Activated B cell treated with CpG ODN at 0.5 μM for 24 hours (primary cell): ENCODE data around the gene CHN1. TPM values are rescaled to one million over a fixed set of nuclear protein-coding genes. Genes with fewer than 3 reads are reported as not detected.

Source experiments
- ATAC-seq: fragments of 200-7000 bp; cut with Tn5 transposase; one replicate; pipeline ENCODE4 v1.10.0; 2021; ENCODE audit warnings: low read depth, mild to moderate bottlenecking, moderate library complexity
- CTCF ChIA-PET: fragments of 350-600 bp; sonication (Branson Sonifier 250); formaldehyde crosslinking; loops from one replicate; lab custom pipeline; 2021; ENCODE audit warnings: antibody characterized with exemption; lab: Charles Lee
- POLR2A ChIA-PET: fragments of 350-600 bp; sonication (Branson Sonifier 250); formaldehyde crosslinking; loops from one replicate; lab custom pipeline; 2021; ENCODE audit warnings: antibody characterized with exemption; lab: Charles Lee
- DNase-seq: peaks from one replicate; pipeline ENCODE4 v3.0.0; 2022
- H3K27ac Mint-ChIP-seq: one replicate; pipeline ENCODE4 v1.8.0; 2020; ENCODE audit warnings: mixed read lengths
- H3K27me3 Mint-ChIP-seq: one replicate; pipeline ENCODE4 v1.8.0; 2021; ENCODE audit warnings: mixed read lengths
- H3K36me3 Mint-ChIP-seq: one replicate; pipeline ENCODE4 v1.8.0; 2021; ENCODE audit warnings: low read depth, mixed read lengths
- H3K4me1 Mint-ChIP-seq: one replicate; pipeline ENCODE4 v1.8.0; 2021; ENCODE audit warnings: mixed read lengths
- H3K4me3 Mint-ChIP-seq: one replicate; pipeline ENCODE4 v1.8.0; 2020; ENCODE audit warnings: mild to moderate bottlenecking, mixed read lengths
- H3K9me3 Mint-ChIP-seq: one replicate; pipeline ENCODE4 v1.8.0; 2020; ENCODE audit warnings: mixed read lengths
- CTCF ChIP-seq: fragments of 200-600 bp; IDR thresholded peaks from one replicate; pipeline ENCODE4 v1.8.0; 2022; ENCODE audit warnings: antibody characterized with exemption, mild to moderate bottlenecking
- intact Hi-C: fragments of 100-400 bp; cut with micrococcal nuclease; formaldehyde crosslinking; loops from one replicate; pipeline ENCODE4 v1.15.1; 2024
- total RNA-seq: library from RNA; stranded (reverse); gene quantifications from 2 replicates; pipeline ENCODE4 v1.2.3, GENCODE V29; 2022

CHN1 gene
- total RNA-seq, 1 donor from 2014 or later, result 0.80 TPM

- Mint-ChIP-seq H3K4me1 (no peaks in the 10 kb centered on the region), H3K4me3 (no peak overlapping the region), H3K36me3 (no peaks in the 10 kb centered on the region), H3K27me3 (peaks cover 8% of the 10 kb centered on the region), H3K27ac (no peak overlapping the region), H3K9me3 (peaks cover 5% of the 10 kb centered on the region)
- no peak for ATAC-seq
- no peak for TF ChIP-seq CTCF
- no peak for DNase-seq
- ChIA-PET CTCF (no interaction called here), POLR2A (no interaction called here)
- intact Hi-C loops, result no loop called here
Measured at GRCh38 chr2:174836995-174837390, 168.2 kb downstream of the CHN1 start.

DNA sequence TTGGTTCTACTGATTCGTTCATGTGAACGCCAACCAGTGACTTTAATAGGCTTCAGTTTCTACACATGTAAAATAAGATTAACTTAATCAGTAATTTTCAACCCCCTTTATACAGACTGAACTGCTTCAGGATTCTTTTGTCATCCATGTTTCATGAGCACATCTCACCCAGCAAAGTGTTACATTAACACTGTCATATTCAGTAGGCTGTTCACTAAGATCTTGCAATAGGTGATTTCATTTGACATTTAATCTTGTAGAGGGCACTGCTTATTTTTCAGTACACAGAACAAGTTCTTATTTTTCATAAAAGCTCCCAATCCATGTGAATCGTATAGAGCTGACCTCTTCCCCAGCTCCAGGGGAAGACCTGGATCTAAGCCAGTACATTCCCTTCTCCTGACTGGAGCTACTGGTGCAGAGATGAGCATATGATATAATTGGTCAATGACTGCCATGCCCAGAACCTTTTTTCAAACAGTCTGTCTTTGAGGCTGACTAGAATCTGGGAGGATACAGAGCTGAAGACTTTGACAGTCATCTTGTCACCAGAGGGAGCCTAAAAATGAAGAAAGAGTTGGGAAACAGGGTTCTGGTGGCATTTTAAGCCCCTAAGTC is 168.7 kb downstream of the CHN1 start:
- no peak overlapping the region for H3K4me3 Mint-ChIP-seq
- H3K9me3 Mint-ChIP-seq, result peaks cover 5% of the 10 kb centered on the region
- ChIA-PET CTCF (no interaction called here), POLR2A (no interaction called here)
- ATAC-seq, result no peak
- H3K27me3 Mint-ChIP-seq, result peaks cover 8% of the 10 kb centered on the region
- intact Hi-C loops, result no loop called here
- no peaks in the 10 kb centered on the region for H3K36me3 Mint-ChIP-seq
- H3K27ac Mint-ChIP-seq, result no peak overlapping the region
- H3K4me1 Mint-ChIP-seq, result no peaks in the 10 kb centered on the region
- TF ChIP-seq CTCF, result no peak
- DNase-seq, result no peak

- Mint-ChIP-seq H3K36me3 (no peaks in the 10 kb centered on the region), H3K9me3 (peaks cover 5% of the 10 kb centered on the region), H3K27me3 (peaks cover 8% of the 10 kb centered on the region), H3K27ac (no peak overlapping the region), H3K4me3 (no peak overlapping the region), H3K4me1 (no peaks in the 10 kb centered on the region)
- ATAC-seq, result no peak
- POLR2A ChIA-PET, result no interaction called here
- intact Hi-C loops, result no loop called here
- CTCF ChIA-PET, result no interaction called here
- no peak for DNase-seq
- no peak for TF ChIP-seq CTCF
Measured at GRCh38 chr2:174835797-174836255, 169.4 kb downstream of the CHN1 start.

GRCh38 chr2:174833737-174834136 is 171.4 kb downstream of the CHN1 start:
- no peaks in the 10 kb centered on the region for H3K36me3 Mint-ChIP-seq
- no peaks in the 10 kb centered on the region for H3K4me1 Mint-ChIP-seq
- intact Hi-C loops, result no loop called here
- H3K27me3 Mint-ChIP-seq, result peaks cover 8% of the 10 kb centered on the region
- H3K9me3 Mint-ChIP-seq, result peaks cover 5% of the 10 kb centered on the region
- no peak for DNase-seq
- H3K4me3 Mint-ChIP-seq, result no peak overlapping the region
- no peak for ATAC-seq
- CTCF ChIA-PET, result no interaction called here
- no peak overlapping the region for H3K27ac Mint-ChIP-seq
- TF ChIP-seq CTCF, result no peak
- POLR2A ChIA-PET, result no interaction called here

DNA sequence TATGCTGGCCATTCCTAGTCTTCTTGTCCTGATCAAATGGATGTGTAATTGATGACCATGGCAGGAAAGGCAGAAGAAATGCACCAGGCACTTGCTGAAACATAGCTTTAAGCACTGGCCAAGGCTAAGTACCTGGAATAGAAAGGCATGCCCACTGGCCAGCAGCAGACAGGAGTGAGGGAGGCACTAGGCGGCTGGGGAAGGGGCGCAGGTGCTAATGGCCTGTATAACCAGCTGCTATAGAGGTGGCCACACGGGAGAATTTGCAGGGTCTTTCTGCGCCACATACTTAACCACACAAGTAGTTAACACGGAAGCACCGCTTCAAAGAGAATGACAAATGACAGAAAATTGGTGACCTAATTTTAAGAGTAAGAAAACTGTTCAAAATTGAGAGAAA is 174.6 kb downstream of the CHN1 start:
- ChIA-PET POLR2A (no interaction called here), CTCF (no interaction called here)
- ATAC-seq (no peak), DNase-seq (no peak)
- H3K27me3 Mint-ChIP-seq, result no peaks in the 10 kb centered on the region
- no peaks in the 10 kb centered on the region for H3K36me3 Mint-ChIP-seq
- H3K4me1 Mint-ChIP-seq, result no peaks in the 10 kb centered on the region
- H3K4me3 Mint-ChIP-seq, result no peak overlapping the region
- peaks cover 5% of the 10 kb centered on the region for H3K9me3 Mint-ChIP-seq
- H3K27ac Mint-ChIP-seq, result no peak overlapping the region
- intact Hi-C loops, result no loop called here
- TF ChIP-seq CTCF, result no peak
